Right atrium auricular region (tissue), 2 donors: ENCODE measurements around the gene FHAD1. TPM values are rescaled to one million over a fixed set of nuclear protein-coding genes. Genes with fewer than 3 reads are reported as not detected.

Experiments
- DNase-seq: peaks from one replicate; pipeline ENCODE4 v3.0.0-alpha.2; 2019; ENCODE audit warnings: low spot score
- H3K27ac ChIP-seq, 2 donors: fragments of 200-600 bp; sonication (generic); 1 replicate in 1 of 2; 2 replicates in 1 of 2; pipeline ENCODE4 v1.5.1; 2016 to 2019
- H3K27me3 ChIP-seq, 2 donors: fragments of 200-600 bp; sonication (generic); one replicate each; pipeline versions ENCODE4 v1.5.1 to v1.6.0; 2017 to 2019
- H3K36me3 ChIP-seq: fragments of 200-600 bp; sonication (generic); one replicate; pipeline ENCODE4 v1.5.1; 2016
- H3K4me1 ChIP-seq, 2 donors: fragments of 200-600 bp; sonication (generic); one replicate each; pipeline versions ENCODE4 v1.5.1 to v1.6.0; 2017 to 2019
- H3K4me3 ChIP-seq, 2 donors: fragments of 200-600 bp; sonication (generic); 1 replicate in 1 of 2; 2 replicates in 1 of 2; pipeline ENCODE4 v1.5.1; 2017 to 2019; ENCODE audit warnings: mild to moderate bottlenecking in 1 of 2, moderate library complexity in 1 of 2
- H3K9me3 ChIP-seq, 2 donors: fragments of 200-600 bp; sonication (generic); one replicate each; pipeline ENCODE4 v1.5.1; 2019
- CTCF ChIP-seq, 2 donors: fragments of 200-600 bp; sonication (generic); IDR thresholded peaks; one replicate each; pipeline ENCODE4 v1.5.1; 2019; ENCODE audit warnings: antibody characterized with exemption in 2 of 2
- total RNA-seq, 2 donors: library from RNA; depleted of rRNA; stranded (reverse); fragments of >200 nt; gene quantifications; one replicate each; pipeline ENCODE4 v1.1.0, GENCODE V29; 2016

FHAD1 gene
- total RNA-seq, 2 donors from 2014 or later: not detected

GRCh38 chr1:15225461-15225860 is 21.6 kb upstream of the FHAD1 start:
- no peak for DNase-seq
- no peaks in the 10 kb centered on the region for H3K27me3 ChIP-seq
- TF ChIP-seq CTCF (IDR thresholded peaks at IDR 0.05): no peak
- no peak overlapping the region for H3K4me3 ChIP-seq
- H3K4me1 ChIP-seq: no peaks in the 10 kb centered on the region
- H3K36me3 ChIP-seq: no peaks in the 10 kb centered on the region
- no peaks in the 10 kb centered on the region for H3K9me3 ChIP-seq
- no peak overlapping the region for H3K27ac ChIP-seq

GRCh38 chr1:15226388-15227255 is 20.4 kb upstream of the FHAD1 start:
- no peaks in the 10 kb centered on the region for H3K9me3 ChIP-seq
- no peaks in the 10 kb centered on the region for H3K27me3 ChIP-seq
- TF ChIP-seq CTCF (IDR thresholded peaks at IDR 0.05): no peak
- no peak overlapping the region for H3K27ac ChIP-seq
- H3K4me3 ChIP-seq: no peak overlapping the region
- H3K4me1 ChIP-seq: no peaks in the 10 kb centered on the region
- H3K36me3 ChIP-seq: no peaks in the 10 kb centered on the region
- DNase-seq: no peak

GRCh38 chr1:15229707-15230131 is 17.3 kb upstream of the FHAD1 start:
- Histone ChIP-seq H3K4me1 (no peaks in the 10 kb centered on the region), H3K9me3 (no peaks in the 10 kb centered on the region), H3K36me3 (no peaks in the 10 kb centered on the region), H3K4me3 (no peak overlapping the region), H3K27me3 (no peaks in the 10 kb centered on the region), H3K27ac (no peak overlapping the region)
- DNase-seq: no peak
- no peak for TF ChIP-seq CTCF (IDR thresholded peaks at IDR 0.05)

GRCh38 chr1:15231714-15232201 is 15.3 kb upstream of the FHAD1 start:
- Histone ChIP-seq H3K27me3 (no peaks in the 10 kb centered on the region), H3K4me3 (no peak overlapping the region), H3K4me1 (no peaks in the 10 kb centered on the region), H3K36me3 (no peaks in the 10 kb centered on the region), H3K9me3 (no peaks in the 10 kb centered on the region), H3K27ac (no peak overlapping the region)
- no peak for DNase-seq
- TF ChIP-seq CTCF (IDR thresholded peaks at IDR 0.05): no peak

GRCh38 chr1:15233689-15234088 is 13.3 kb upstream of the FHAD1 start:
- Histone ChIP-seq H3K4me1 (no peaks in the 10 kb centered on the region), H3K27me3 (no peaks in the 10 kb centered on the region), H3K4me3 (no peak overlapping the region), H3K27ac (no peak overlapping the region), H3K36me3 (no peaks in the 10 kb centered on the region), H3K9me3 (no peaks in the 10 kb centered on the region)
- DNase-seq: no peak
- TF ChIP-seq CTCF (IDR thresholded peaks at IDR 0.05): no peak
